Cardiac fibroblast (primary cell): ENCODE measurements around the gene LMBR1.

Experiments used
- DNase-seq, 2 donors: peaks; one replicate each; pipeline versions ENCODE4 v3.0.0 to v3.0.0-alpha.2; 2010; ENCODE audit warnings: low read depth in 2 of 2
- H3K4me3 ChIP-seq, 2 donors: replicated peaks in 1 of 2; 1 replicate in 1 of 2; 2 replicates in 1 of 2; pipeline ENCODE4 v1.5.1; 2011; ENCODE audit warnings: low read depth in 2 of 2, low read length in 2 of 2, mild to moderate bottlenecking in 2 of 2, moderate library complexity in 1 of 2
- TF ChIP-seq, protein P1 (sequence below): IDR thresholded peaks from one replicate; pipeline ENCODE4 v1.5.1; 2011; ENCODE audit warnings: low read depth, mild to moderate bottlenecking, low read length, inconsistent platforms

LMBR1 gene

DNA sequence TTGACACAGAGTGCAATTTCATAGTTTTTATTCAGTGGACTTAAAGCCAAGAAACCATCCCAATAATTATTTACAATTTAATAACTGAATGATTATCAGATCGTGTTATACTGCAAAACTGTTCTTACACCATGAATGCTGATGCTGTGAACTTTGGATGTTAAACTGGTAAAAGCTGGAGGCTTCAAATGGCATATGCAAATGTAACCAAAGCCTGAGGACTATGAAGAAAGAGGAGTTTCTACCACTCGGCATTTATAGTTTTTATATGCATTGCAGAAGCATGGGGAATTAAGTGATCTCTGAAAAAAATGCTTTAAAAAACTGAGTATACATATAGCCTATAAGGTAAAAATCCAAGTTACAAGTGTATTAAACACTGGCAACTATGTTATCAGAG, 210.1 kb downstream of the LMBR1 start:
- H3K4me3 ChIP-seq, result no peak overlapping the region
- DNase-seq, result no peak
- TF ChIP-seq, protein P1, sequence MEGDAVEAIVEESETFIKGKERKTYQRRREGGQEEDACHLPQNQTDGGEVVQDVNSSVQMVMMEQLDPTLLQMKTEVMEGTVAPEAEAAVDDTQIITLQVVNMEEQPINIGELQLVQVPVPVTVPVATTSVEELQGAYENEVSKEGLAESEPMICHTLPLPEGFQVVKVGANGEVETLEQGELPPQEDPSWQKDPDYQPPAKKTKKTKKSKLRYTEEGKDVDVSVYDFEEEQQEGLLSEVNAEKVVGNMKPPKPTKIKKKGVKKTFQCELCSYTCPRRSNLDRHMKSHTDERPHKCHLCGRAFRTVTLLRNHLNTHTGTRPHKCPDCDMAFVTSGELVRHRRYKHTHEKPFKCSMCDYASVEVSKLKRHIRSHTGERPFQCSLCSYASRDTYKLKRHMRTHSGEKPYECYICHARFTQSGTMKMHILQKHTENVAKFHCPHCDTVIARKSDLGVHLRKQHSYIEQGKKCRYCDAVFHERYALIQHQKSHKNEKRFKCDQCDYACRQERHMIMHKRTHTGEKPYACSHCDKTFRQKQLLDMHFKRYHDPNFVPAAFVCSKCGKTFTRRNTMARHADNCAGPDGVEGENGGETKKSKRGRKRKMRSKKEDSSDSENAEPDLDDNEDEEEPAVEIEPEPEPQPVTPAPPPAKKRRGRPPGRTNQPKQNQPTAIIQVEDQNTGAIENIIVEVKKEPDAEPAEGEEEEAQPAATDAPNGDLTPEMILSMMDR, result no peak

DNA sequence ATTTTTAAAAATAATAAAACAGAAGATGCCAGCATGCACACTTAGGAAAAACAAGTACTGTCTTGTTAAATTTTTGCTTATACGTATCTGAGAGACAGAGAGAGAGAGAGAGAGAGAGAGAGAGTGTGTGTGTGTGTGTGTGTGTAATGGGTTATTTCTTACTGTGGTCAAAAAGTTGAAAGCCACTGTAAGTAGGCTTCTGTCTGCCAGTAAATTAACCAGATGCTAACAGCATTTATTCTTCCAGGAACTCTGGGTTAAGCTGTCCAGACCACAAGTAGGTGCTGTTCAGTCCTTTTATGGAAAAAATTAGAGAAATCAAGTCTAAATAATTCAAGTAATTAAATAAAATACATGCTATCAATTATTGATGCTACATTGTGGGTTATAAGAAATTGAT, 212.7 kb downstream of the LMBR1 start:
- H3K4me3 ChIP-seq, result no peak overlapping the region
- TF ChIP-seq, protein P1, result no peak
- DNase-seq, result peak in 1 of 2 donors; percentile 33

DNA sequence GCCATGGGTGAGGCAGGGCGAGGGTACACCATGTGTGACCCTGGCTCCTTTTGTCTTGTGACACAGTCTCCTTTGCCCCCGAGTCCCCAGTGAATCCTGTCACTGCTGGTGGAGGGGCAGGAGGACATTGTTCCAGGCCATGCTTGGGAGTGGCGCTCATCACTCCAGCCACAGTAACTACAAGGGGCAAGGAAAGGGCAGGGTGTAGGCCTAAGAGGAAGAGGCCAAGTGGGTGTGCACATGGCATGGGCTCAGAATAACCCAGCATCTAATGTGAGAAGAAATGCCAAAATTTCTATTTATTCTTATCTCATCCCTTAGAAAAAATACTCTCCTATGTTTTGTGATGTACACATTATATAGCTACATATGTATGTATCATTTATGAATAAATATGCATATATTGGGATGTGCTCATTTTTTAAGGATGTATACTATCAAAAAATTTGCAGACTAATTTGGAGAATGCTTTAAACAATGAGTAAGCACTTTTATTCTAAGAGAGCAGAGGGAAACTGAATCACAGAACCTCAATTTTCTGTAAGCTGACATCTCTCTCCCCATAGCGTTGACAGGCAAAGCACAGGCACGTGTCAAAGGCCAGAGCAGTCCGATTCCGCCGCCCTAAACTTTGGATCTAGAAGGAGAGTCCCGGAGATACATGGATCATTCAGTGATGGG, 215.5 kb downstream of the LMBR1 start:
- H3K4me3 ChIP-seq, result no peak overlapping the region
- TF ChIP-seq, protein P1, result no peak
- no peak for DNase-seq

- no peak overlapping the region for H3K4me3 ChIP-seq
- no peak for DNase-seq
- TF ChIP-seq, protein P1, result no peak
Measured at GRCh38 chr7:156676263-156676662, 216.7 kb downstream of the LMBR1 start.

- no peak overlapping the region for H3K4me3 ChIP-seq
- DNase-seq, result no peak
- TF ChIP-seq, protein P1, result no peak
Measured at GRCh38 chr7:156675721-156676120, 217.3 kb downstream of the LMBR1 start.

GRCh38 chr7:156673902-156674301, 219.1 kb downstream of the LMBR1 start:
- DNase-seq, result no peak
- TF ChIP-seq, protein P1, result no peak
- no peak overlapping the region for H3K4me3 ChIP-seq

DNA sequence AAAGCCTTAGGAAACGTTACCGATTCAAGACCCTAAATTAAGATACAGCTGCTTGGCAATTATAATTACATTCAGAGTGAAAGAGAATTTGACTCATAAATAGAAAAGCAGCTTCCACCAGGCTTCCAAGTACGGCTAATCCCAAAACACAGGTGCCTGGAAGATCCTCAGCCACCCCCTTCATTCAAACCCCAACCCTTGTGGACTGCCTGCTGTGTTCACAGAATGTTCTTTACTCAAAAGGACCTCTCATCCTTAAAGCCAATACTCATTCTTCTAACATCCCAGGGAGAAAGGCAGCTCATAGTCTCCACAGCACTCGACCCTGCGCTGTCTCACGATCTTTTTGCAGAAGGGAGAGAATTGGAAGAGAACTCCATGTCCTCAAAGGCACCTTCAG, 219.5 kb downstream of the LMBR1 start:
- no peak overlapping the region for H3K4me3 ChIP-seq
- DNase-seq, result no peak
- TF ChIP-seq, protein P1, result no peak
